ENCODE results near the gene SERPINB5. TPM values are rescaled to one million over a fixed set of nuclear protein-coding genes. Genes with fewer than 3 reads are reported as not detected.

SERPINB5 gene
- total and polyA plus RNA-seq, 2 experiments from 2014 or later, result 0.16 TPM; not detected in 1

DNA sequence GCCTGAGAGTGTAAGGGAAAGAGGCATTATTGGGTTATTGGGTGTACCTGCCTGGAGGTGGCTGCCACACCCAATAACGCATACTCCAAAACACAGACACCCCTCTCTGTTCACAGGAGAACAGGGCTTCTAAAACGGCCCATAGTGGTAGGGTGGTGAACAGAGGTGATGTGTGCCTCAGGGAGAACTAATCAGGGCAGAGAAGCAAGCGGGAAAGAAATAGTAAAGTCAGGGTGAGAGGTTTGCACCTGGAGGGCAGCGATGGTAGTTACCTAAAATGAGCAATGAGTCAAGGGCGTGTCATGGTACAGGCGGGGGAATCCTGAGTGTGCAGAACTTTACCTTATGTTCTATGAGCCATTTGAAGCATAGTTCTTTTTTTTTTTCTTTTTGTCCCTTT, 32.9 kb upstream of the SERPINB5 start:
- ATAC-seq (no peak), DNase-seq (ENCODE audit: low spot score) (no peak)
- no peaks in the 10 kb centered on the region; the same call in 1 of the 2 replicates for H3K9me2 ChIP-seq (ENCODE audit: insufficient read depth)
- Mint-ChIP-seq H3K4me3 (no peak overlapping the region), H3K9me3 (no peaks in the 10 kb centered on the region; the same call in 2 of the 3 replicates), H3K27me3 (ENCODE audit: insufficient read depth, low read depth, poor library complexity) (no peaks in the 10 kb centered on the region), H3K36me3 (ENCODE audit: low read depth) (no peaks in the 10 kb centered on the region), H3K27ac (no peak overlapping the region), H3K4me1 (no peaks in the 10 kb centered on the region)
- no peaks in the 10 kb centered on the region for H3K36me3 ChIP-seq (ENCODE audit: insufficient read depth)
- H2AFZ ChIP-seq, result no peak overlapping the region
- H3K4me3 ChIP-seq, result no peak overlapping the region
- H3K4me1 ChIP-seq (ENCODE audit: insufficient read depth), result no peaks in the 10 kb centered on the region
- no peaks in the 10 kb centered on the region for H3K27me3 ChIP-seq (ENCODE audit: insufficient read depth)
- no peaks in the 10 kb centered on the region for H3F3A ChIP-seq (replicated peaks; ENCODE audit: low read depth)
- H3K27ac ChIP-seq (ENCODE audit: low read depth), result no peak overlapping the region
- H3K4me2 ChIP-seq, result no peak overlapping the region
- H3K79me2 ChIP-seq (replicated peaks; ENCODE audit: insufficient read depth), result no peaks in the 10 kb centered on the region
- H4K20me1 ChIP-seq (replicated peaks; ENCODE audit: insufficient read depth), result no peaks in the 10 kb centered on the region
- no peak for TF ChIP-seq ZNF114 (CRISPR knock-in tag; IDR thresholded peaks at IDR 0.05)
- no peak for TF ChIP-seq EZH2 (IDR thresholded peaks at IDR 0.05; ENCODE audit: low read depth, unreplicated experiment)
- TF ChIP-seq, protein P1, sequence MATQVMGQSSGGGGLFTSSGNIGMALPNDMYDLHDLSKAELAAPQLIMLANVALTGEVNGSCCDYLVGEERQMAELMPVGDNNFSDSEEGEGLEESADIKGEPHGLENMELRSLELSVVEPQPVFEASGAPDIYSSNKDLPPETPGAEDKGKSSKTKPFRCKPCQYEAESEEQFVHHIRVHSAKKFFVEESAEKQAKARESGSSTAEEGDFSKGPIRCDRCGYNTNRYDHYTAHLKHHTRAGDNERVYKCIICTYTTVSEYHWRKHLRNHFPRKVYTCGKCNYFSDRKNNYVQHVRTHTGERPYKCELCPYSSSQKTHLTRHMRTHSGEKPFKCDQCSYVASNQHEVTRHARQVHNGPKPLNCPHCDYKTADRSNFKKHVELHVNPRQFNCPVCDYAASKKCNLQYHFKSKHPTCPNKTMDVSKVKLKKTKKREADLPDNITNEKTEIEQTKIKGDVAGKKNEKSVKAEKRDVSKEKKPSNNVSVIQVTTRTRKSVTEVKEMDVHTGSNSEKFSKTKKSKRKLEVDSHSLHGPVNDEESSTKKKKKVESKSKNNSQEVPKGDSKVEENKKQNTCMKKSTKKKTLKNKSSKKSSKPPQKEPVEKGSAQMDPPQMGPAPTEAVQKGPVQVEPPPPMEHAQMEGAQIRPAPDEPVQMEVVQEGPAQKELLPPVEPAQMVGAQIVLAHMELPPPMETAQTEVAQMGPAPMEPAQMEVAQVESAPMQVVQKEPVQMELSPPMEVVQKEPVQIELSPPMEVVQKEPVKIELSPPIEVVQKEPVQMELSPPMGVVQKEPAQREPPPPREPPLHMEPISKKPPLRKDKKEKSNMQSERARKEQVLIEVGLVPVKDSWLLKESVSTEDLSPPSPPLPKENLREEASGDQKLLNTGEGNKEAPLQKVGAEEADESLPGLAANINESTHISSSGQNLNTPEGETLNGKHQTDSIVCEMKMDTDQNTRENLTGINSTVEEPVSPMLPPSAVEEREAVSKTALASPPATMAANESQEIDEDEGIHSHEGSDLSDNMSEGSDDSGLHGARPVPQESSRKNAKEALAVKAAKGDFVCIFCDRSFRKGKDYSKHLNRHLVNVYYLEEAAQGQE (IDR thresholded peaks at IDR 0.05; ENCODE audit: unreplicated experiment), result no peak
- TF ChIP-seq, protein P2, sequence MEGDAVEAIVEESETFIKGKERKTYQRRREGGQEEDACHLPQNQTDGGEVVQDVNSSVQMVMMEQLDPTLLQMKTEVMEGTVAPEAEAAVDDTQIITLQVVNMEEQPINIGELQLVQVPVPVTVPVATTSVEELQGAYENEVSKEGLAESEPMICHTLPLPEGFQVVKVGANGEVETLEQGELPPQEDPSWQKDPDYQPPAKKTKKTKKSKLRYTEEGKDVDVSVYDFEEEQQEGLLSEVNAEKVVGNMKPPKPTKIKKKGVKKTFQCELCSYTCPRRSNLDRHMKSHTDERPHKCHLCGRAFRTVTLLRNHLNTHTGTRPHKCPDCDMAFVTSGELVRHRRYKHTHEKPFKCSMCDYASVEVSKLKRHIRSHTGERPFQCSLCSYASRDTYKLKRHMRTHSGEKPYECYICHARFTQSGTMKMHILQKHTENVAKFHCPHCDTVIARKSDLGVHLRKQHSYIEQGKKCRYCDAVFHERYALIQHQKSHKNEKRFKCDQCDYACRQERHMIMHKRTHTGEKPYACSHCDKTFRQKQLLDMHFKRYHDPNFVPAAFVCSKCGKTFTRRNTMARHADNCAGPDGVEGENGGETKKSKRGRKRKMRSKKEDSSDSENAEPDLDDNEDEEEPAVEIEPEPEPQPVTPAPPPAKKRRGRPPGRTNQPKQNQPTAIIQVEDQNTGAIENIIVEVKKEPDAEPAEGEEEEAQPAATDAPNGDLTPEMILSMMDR (conservative IDR thresholded peaks at IDR 0.05; ENCODE audit: low read depth in 2 of 2), result no peak
- no peak for TF ChIP-seq EZH2phosphoT487 (IDR thresholded peaks at IDR 0.05; ENCODE audit: unreplicated experiment)
- TF ChIP-seq ZNF331 (CRISPR knock-in tag; IDR thresholded peaks at IDR 0.05; ENCODE audit: low read depth), result no peak

DNA sequence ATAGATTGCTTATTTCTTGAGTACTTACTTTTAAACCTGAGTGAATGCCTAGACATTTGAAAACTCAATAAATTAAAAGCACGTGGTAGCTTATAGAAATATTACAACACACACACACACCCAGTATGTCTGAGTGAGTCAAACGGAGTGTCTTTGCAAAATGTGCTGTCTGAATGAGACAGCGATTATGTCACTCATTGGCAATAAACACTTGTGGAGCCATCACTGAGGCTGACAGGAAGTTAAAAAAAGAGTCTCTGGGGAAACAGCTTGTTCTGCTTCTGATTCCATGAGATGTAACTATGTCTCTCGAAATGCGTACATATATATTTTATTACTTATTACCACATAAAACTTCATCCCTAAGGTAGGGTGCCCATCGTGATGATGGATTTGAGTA, 32.2 kb upstream of the SERPINB5 start:
- no peaks in the 10 kb centered on the region for H4K20me1 ChIP-seq (replicated peaks; ENCODE audit: insufficient read depth)
- no peaks in the 10 kb centered on the region for H3K4me1 ChIP-seq (ENCODE audit: insufficient read depth)
- no peak overlapping the region for H3K27ac ChIP-seq (ENCODE audit: low read depth)
- no peaks in the 10 kb centered on the region for H3K27me3 ChIP-seq (ENCODE audit: insufficient read depth)
- no peaks in the 10 kb centered on the region for H3K36me3 Mint-ChIP-seq (ENCODE audit: low read depth)
- no peaks in the 10 kb centered on the region for H3K36me3 ChIP-seq (ENCODE audit: insufficient read depth)
- no peak overlapping the region for H3K27ac Mint-ChIP-seq
- DNase-seq (ENCODE audit: low spot score) (no peak), ATAC-seq (no peak)
- no peaks in the 10 kb centered on the region for H3F3A ChIP-seq (replicated peaks; ENCODE audit: low read depth)
- H3K79me2 ChIP-seq (replicated peaks; ENCODE audit: insufficient read depth), result no peaks in the 10 kb centered on the region
- no peak overlapping the region for H3K4me3 ChIP-seq
- no peaks in the 10 kb centered on the region for H3K4me1 Mint-ChIP-seq
- no peak overlapping the region for H3K4me3 Mint-ChIP-seq
- no peaks in the 10 kb centered on the region; the same call in 2 of the 3 replicates for H3K9me3 Mint-ChIP-seq
- no peaks in the 10 kb centered on the region; the same call in 1 of the 2 replicates for H3K9me2 ChIP-seq (ENCODE audit: insufficient read depth)
- H3K4me2 ChIP-seq, result no peak overlapping the region
- no peak overlapping the region for H2AFZ ChIP-seq
- no peaks in the 10 kb centered on the region for H3K27me3 Mint-ChIP-seq (ENCODE audit: insufficient read depth, low read depth, poor library complexity)
- TF ChIP-seq EZH2phosphoT487 (IDR thresholded peaks at IDR 0.05; ENCODE audit: unreplicated experiment) (no peak), POLR2AphosphoS5 (IDR thresholded peaks at IDR 0.05; ENCODE audit: low read depth) (no peak), ZNF331 (CRISPR knock-in tag; IDR thresholded peaks at IDR 0.05; ENCODE audit: low read depth) (no peak), ZNF114 (CRISPR knock-in tag; IDR thresholded peaks at IDR 0.05) (no peak), NANOG (IDR thresholded peaks at IDR 0.05; ENCODE audit: borderline replicate concordance) (no peak), STAT1 (IDR thresholded peaks at IDR 0.05; ENCODE audit: unreplicated experiment) (no peak), CREB1 (CRISPR knock-in tag; IDR thresholded peaks at IDR 0.05; ENCODE audit: low read depth) (no peak)
- TF ChIP-seq, protein P2 (conservative IDR thresholded peaks at IDR 0.05; ENCODE audit: low read depth in 2 of 2), result no peak
- TF ChIP-seq, protein P1 (IDR thresholded peaks at IDR 0.05; ENCODE audit: unreplicated experiment), result no peak

All from GM23338 (cell line).